ENCODE results near the gene KMT2E. TPM values are rescaled to one million over a fixed set of nuclear protein-coding genes. Genes with fewer than 3 reads are reported as not detected.
"Not testable (repeated sequence)": the region's sequence is repeated elsewhere in the genome, so short reads cannot be mapped to it uniquely, and the experiment has no call there.

Gene KMT2E
- total RNA-seq, 1 donor from 2014 or later: 261 TPM

- DNase-seq: no peak
Measured at GRCh38 chr7:105027176-105027853, 13.3 kb downstream of the KMT2E start.

- no peak for DNase-seq
Measured at GRCh38 chr7:105028004-105028403, 14.0 kb downstream of the KMT2E start.

- not testable (repeated sequence) for DNase-seq
Measured at GRCh38 chr7:105028941-105029340, 14.9 kb downstream of the KMT2E start.

- DNase-seq: no peak
Measured at GRCh38 chr7:105030447-105030846, 16.4 kb downstream of the KMT2E start.

GRCh38 chr7:105032553-105033214 lies 18.7 kb downstream of the KMT2E start:
- no peak for DNase-seq

GRCh38 chr7:105035349-105035748 lies 21.3 kb downstream of the KMT2E start:
- no peak for DNase-seq

GRCh38 chr7:105036217-105037168 lies 22.5 kb downstream of the KMT2E start:
- no peak for DNase-seq

- no peak for DNase-seq
Measured at GRCh38 chr7:105037319-105037718, 23.3 kb downstream of the KMT2E start.

- DNase-seq: no peak
Measured at GRCh38 chr7:105044449-105045070, 30.6 kb downstream of the KMT2E start.

GRCh38 chr7:105046414-105046813 lies 32.4 kb downstream of the KMT2E start:
- DNase-seq: no peak

- DNase-seq: no peak
Measured at GRCh38 chr7:105047932-105048331, 33.9 kb downstream of the KMT2E start.

GRCh38 chr7:105050493-105050892 lies 36.5 kb downstream of the KMT2E start:
- DNase-seq: no peak

- DNase-seq: not testable (repeated sequence)
Measured at GRCh38 chr7:105050899-105051298, 36.9 kb downstream of the KMT2E start.

- no peak for DNase-seq
Measured at GRCh38 chr7:105055084-105055483, 41.1 kb downstream of the KMT2E start.

- DNase-seq: no peak
Measured at GRCh38 chr7:105055621-105056020, 41.6 kb downstream of the KMT2E start.

GRCh38 chr7:105057472-105057871 lies 43.5 kb downstream of the KMT2E start:
- no peak for DNase-seq

GRCh38 chr7:105060437-105060836 lies 46.4 kb downstream of the KMT2E start:
- DNase-seq: no peak

GRCh38 chr7:105060923-105061322 lies 46.9 kb downstream of the KMT2E start:
- no peak for DNase-seq

- DNase-seq: no peak
Measured at GRCh38 chr7:105065104-105065503, 51.1 kb downstream of the KMT2E start.

- no peak for DNase-seq
Measured at GRCh38 chr7:105067691-105068090, 53.7 kb downstream of the KMT2E start.

GRCh38 chr7:105068886-105069285 lies 54.9 kb downstream of the KMT2E start:
- DNase-seq: no peak

GRCh38 chr7:105073143-105073542 lies 59.1 kb downstream of the KMT2E start:
- no peak for DNase-seq

GRCh38 chr7:105079348-105079747 lies 65.3 kb downstream of the KMT2E start:
- no peak for DNase-seq

Measured in occipital lobe (tissue), 2 donors.